ENCODE results near the gene SLC38A7. TPM values are rescaled to one million over a fixed set of nuclear protein-coding genes. Genes with fewer than 3 reads are reported as not detected.
A peak's percentile ranks its signal among the peaks of the same experiment; 100 is the strongest.

Gene SLC38A7
- total and polyA plus RNA-seq, 2 of the 13 experiments (the other 11 are each of a cell fraction or from before 2014, with no cell fraction given): 13.2 to 14.1 TPM

DNA sequence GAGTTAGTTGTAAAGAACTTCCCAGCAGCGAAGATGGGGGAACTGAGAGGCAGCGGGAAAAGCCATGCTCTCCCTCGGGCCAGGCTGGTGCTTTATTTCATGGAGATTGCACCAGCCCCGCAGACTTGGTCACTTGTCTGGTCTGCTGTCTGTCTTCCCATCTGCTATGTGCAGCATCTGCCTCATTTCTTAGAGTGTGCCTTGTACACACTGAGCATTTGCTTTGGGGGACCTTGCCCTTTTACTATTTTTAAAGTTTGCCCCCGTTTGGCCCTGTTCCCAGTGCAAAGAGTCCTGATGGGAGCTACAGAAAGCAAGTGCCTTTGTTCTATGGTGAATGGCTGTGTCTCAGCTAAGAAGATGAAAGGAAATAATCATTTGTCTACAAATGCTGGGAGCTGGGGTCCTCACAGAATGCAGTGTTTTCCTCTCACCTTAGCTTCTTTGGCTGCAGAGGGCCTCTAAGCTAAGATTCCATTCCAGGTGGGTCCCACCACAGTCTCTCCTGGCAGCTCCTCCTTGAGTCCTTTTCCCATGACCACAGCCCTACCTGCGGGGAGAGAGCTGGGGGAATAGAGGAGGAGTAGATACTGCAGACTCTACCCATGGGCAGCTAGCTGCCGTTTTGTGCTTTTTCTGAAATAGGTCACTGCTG lies 29.9 kb downstream of the SLC38A7 start (continued):
- TF ChIP-seq ZNF720 (CRISPR knock-in tag; IDR thresholded peaks at IDR 0.05) (no peak), GABPA (IDR thresholded peaks at IDR 0.05; ENCODE audit: low read depth, low read length) (no peak), GABPA (CRISPR knock-in tag; IDR thresholded peaks at IDR 0.05; ENCODE audit: low read depth) (no peak), ZNF660 (CRISPR knock-in tag; IDR thresholded peaks at IDR 0.05; ENCODE audit: borderline replicate concordance, low read depth) (no peak), ZNF570 (CRISPR knock-in tag; IDR thresholded peaks at IDR 0.05; ENCODE audit: borderline replicate concordance) (no peak), BRD4 (CRISPR knock-in tag; IDR thresholded peaks at IDR 0.05) (no peak), ZSCAN25 (CRISPR knock-in tag; IDR thresholded peaks at IDR 0.05) (no peak), TGIF2 (CRISPR knock-in tag; IDR thresholded peaks at IDR 0.05) (0 out of 2 replicates have a peak, but pooled peaks have one; percentile 47), ZNF549 (CRISPR knock-in tag; IDR thresholded peaks at IDR 0.05) (no peak), SP140L (CRISPR knock-in tag; IDR thresholded peaks at IDR 0.05; ENCODE audit: borderline replicate concordance) (no peak), ZFP41 (CRISPR knock-in tag; IDR thresholded peaks at IDR 0.05; ENCODE audit: borderline replicate concordance) (no peak), MAFK (conservative IDR thresholded peaks at IDR 0.05 in 1 of 2, IDR thresholded peaks at IDR 0.05 in 1 of 2; ENCODE audit: low read length in 2 of 2) (no peak), CCAR2 (optimal IDR thresholded peaks at IDR 0.05; ENCODE audit: low read depth, low read length) (no peak), ATF1 (CRISPR knock-in tag; IDR thresholded peaks at IDR 0.05) (no peak), POLR2G (IDR thresholded peaks at IDR 0.05; ENCODE audit: low read depth, low read length) (no peak), GTF3A (CRISPR knock-in tag; conservative IDR thresholded peaks at IDR 0.05) (no peak), ZNF207 (IDR thresholded peaks at IDR 0.05; ENCODE audit: borderline replicate concordance) (no peak), REXO4 (CRISPR knock-in tag; IDR thresholded peaks at IDR 0.05; ENCODE audit: borderline replicate concordance) (no peak), HNRNPLL (IDR thresholded peaks at IDR 0.05; ENCODE audit: low read depth, low read length, poor library complexity, severe bottlenecking) (no peak), GPBP1L1 (CRISPR knock-in tag; IDR thresholded peaks at IDR 0.05) (no peak), SAFB2 (CRISPR knock-in tag; IDR thresholded peaks at IDR 0.05; ENCODE audit: borderline replicate concordance, low read depth) (no peak), ARID2 (CRISPR knock-in tag; IDR thresholded peaks at IDR 0.05; ENCODE audit: borderline replicate concordance) (0 out of 2 replicates have a peak, but pooled peaks have one; percentile 23)
- TF ChIP-seq, protein P1, sequence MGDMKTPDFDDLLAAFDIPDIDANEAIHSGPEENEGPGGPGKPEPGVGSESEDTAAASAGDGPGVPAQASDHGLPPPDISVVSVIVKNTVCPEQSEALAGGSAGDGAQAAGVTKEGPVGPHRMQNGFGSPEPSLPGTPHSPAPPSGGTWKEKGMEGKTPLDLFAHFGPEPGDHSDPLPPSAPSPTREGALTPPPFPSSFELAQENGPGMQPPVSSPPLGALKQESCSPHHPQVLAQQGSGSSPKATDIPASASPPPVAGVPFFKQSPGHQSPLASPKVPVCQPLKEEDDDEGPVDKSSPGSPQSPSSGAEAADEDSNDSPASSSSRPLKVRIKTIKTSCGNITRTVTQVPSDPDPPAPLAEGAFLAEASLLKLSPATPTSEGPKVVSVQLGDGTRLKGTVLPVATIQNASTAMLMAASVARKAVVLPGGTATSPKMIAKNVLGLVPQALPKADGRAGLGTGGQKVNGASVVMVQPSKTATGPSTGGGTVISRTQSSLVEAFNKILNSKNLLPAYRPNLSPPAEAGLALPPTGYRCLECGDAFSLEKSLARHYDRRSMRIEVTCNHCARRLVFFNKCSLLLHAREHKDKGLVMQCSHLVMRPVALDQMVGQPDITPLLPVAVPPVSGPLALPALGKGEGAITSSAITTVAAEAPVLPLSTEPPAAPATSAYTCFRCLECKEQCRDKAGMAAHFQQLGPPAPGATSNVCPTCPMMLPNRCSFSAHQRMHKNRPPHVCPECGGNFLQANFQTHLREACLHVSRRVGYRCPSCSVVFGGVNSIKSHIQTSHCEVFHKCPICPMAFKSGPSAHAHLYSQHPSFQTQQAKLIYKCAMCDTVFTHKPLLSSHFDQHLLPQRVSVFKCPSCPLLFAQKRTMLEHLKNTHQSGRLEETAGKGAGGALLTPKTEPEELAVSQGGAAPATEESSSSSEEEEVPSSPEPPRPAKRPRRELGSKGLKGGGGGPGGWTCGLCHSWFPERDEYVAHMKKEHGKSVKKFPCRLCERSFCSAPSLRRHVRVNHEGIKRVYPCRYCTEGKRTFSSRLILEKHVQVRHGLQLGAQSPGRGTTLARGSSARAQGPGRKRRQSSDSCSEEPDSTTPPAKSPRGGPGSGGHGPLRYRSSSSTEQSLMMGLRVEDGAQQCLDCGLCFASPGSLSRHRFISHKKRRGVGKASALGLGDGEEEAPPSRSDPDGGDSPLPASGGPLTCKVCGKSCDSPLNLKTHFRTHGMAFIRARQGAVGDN (CRISPR knock-in tag; IDR thresholded peaks at IDR 0.05): no peak
- TF ChIP-seq, protein P2, sequence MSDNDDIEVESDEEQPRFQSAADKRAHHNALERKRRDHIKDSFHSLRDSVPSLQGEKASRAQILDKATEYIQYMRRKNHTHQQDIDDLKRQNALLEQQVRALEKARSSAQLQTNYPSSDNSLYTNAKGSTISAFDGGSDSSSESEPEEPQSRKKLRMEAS (IDR thresholded peaks at IDR 0.05): no peak
- TF ChIP-seq, protein P3, sequence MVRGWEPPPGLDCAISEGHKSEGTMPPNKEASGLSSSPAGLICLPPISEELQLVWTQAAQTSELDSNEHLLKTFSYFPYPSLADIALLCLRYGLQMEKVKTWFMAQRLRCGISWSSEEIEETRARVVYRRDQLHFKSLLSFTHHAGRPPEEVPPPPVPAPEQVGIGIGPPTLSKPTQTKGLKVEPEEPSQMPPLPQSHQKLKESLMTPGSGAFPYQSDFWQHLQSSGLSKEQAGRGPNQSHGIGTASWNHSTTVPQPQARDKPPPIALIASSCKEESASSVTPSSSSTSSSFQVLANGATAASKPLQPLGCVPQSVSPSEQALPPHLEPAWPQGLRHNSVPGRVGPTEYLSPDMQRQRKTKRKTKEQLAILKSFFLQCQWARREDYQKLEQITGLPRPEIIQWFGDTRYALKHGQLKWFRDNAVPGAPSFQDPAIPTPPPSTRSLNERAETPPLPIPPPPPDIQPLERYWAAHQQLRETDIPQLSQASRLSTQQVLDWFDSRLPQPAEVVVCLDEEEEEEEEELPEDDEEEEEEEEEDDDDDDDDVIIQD (CRISPR knock-in tag; IDR thresholded peaks at IDR 0.05; ENCODE audit: low read depth): no peak

Measured in HepG2 (cell line).